ENCODE measurements around the gene ASB2.

The ASB2 gene

DNA sequence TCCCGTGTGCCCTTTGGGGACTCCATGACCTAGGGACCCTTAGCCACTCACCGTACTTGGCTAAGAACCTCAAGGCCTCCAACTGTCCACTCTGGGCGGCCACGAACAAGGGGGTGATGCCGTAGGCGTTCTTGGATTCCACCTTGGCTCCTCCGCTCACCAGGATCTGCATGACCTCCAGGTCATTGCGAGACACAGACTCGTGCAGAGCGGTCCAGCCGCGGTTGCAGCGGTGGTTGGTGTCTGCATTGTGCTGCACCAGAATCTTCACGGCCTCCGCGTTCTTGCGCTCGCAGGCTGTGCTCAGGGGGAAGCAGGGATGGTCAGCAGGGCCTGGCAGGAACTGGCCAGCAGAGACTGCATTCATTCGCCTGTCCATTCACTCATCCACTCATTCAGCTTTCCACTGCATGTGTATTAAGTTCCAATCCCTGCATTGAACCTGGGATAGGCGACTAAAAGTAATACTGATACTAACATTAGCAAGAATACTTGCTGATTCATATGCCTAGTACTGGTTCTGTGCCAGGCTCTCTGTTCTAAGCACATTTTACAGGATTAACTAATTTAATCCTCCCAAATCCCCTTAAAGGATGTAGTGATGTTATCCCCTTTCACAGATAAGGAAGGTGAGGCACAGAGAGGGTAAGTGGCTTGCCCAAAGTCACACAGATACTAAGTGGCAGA is 25.3 kb downstream of the ASB2 start:
- DNase-seq (ENCODE audit: low read depth) = no peak

GRCh38 chr14:93949511-93950075 is 26.8 kb downstream of the ASB2 start:
- DNase-seq (ENCODE audit: low read depth) = no peak

DNA sequence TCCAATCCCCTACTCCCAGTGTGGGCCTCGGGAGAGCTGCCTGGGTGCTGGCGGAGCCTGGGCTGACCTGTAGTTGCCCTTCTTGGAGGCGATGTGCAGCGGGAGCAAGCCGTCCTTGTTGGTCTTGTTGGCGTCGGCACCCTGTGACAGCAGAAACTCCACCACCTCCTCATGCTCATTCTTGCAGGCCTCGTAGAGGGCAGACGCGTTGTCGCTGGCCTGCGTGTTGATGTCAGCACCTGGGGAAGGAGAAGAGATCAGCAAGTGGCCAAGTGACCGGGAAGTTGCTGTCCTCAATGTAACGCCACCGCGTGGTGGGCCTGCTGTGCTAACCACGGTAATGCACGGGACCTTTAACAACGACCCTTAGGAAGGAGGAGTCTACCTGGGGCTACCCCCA is 29.1 kb downstream of the ASB2 start:
- DNase-seq (ENCODE audit: low read depth) = no peak

- DNase-seq (ENCODE audit: low read depth) = no peak
Measured at GRCh38 chr14:93946541-93947090, 29.8 kb downstream of the ASB2 start.

DNA sequence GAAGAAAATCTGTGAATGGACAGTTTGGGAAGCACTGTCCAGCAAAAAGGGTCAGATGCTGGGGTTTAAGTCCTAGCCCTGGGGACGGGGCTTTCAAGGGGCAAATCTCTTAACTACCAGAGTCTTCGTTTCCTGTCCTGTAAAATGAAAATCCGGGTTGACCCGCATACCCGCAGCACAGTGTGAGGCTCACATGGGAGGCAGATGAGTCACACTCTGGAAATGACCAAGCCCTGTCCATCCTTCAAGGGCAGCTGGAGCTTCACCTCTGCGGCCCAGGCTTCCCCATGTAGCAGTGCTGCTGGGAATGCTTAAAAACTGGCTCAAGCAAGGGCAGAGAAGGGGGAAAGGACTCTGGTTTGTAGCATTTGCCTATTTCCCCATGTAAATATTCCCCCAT is 30.3 kb downstream of the ASB2 start:
- no peak for DNase-seq (ENCODE audit: low read depth)

- no peak for DNase-seq (ENCODE audit: low read depth)
Measured at GRCh38 chr14:93945070-93945399, 31.3 kb downstream of the ASB2 start.

- no peak for DNase-seq (ENCODE audit: low read depth)
Measured at GRCh38 chr14:93944348-93945069, 31.9 kb downstream of the ASB2 start.

GRCh38 chr14:93943930-93944329 is 32.4 kb downstream of the ASB2 start:
- no peak for DNase-seq (ENCODE audit: low read depth)

DNA sequence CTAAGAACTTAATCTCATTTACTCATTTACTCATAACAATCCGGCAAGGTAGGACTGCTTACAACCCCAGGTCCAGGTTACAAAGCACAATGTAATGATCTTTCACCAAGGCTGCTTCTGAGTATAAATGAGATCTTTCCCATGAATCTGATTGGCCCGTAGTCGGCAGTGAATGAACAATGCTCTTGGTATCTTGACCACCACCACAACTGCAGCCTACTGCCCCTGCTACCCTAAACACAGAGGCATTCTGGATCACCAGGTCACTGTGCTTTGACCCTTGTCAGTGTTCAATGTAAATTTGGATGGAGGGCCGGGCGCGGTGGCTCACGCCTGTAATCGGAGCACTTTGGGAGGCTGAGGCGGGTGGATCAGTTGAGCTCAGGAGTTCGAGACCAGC is 33.3 kb downstream of the ASB2 start:
- DNase-seq (ENCODE audit: low read depth) = no peak

DNA sequence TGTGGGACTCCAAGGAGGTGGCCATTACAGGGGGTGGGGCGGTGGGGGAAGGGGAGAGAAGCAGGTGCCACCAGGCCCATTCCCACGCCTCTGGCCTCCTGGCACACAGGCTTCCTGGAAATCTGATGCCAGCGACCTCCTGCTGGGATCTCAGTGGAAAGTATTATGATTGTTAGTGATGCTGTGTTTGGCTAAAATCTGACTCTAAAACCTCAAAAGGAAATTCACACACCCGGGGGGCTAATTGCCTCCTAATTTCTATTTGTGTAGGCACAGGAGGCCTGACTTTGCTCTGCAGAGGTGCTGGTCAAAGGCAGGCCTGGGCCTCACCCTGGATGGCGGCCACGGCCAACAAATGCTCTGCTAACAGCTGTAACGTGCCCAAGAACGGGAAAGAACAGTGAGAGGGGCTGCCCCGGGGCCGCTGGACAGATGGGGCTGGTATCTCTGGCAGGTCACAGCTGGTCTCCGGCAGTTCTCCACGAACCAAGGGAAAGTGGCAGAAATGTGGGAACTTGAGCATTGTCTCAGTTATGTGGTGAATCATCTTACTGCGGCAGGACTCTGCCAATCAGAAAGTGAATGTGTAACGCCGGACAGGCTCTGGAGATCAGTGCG is 35.0 kb downstream of the ASB2 start:
- DNase-seq (ENCODE audit: low read depth) = no peak

DNA sequence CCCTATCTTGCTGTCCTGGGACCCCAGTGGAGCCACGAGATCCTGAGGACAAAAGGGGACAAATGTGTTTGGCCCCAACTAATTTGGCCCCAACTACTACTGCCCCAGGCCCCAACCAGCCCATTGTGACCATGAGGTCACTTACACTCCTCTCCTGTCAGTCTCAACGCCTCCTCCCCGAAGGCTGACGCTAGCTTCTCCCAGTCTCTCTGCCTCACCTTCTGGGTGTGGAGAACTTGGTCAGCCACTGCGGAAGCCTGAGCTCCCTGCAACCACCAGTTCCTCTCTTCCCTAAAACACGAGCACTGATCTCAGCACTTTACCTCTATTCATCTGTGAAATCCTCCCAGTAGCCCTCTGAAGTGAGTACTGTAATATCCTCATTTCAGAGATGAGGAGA is 35.9 kb downstream of the ASB2 start:
- DNase-seq (ENCODE audit: low read depth) = no peak

DNA sequence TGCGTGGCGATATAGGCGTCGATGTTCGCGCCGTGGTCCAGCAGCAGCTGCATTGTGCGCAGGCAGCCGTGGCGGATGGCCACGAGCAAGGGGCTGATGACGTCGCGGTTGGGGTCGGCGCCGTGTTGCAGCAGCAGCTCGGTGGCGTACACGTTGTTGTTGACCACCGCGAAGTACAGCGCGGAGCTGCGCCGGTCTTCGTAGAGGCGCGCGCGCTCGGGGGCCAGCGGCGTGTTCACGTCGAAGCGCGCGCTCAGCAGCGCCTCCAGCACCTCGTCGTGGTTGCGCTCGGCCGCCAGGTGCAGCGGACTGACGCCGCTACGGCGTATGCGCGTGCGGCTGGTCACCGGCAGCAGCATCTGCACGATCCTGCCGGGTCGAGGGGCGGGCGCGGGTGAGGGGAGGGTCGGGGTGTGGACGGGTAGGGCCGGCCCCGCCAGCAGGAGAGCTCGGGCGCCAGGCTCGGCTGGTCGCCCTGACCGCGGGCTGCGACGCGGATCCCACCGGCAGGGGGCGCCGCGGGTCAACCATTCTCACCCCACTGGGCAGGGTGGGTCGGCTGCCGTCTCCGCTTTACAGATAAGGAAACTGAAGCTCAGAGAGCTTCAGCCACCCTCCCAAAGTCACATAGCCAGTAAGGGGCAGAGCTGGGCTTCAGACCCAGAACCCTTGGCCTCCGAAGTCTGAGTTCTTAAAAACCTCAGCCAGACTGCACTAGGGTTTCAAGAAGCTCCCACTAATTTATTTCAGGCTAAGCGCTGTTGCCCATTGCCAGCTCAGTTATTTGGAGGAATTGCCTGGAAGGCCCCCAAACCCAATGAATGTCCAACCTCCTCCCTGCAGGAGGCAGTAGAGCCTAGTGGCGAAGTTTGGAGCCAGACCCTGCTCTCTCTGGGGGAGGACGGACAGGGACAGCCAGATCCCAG is 36.8 kb downstream of the ASB2 start:
- peak; percentile 94 for DNase-seq (ENCODE audit: low read depth)

DNA sequence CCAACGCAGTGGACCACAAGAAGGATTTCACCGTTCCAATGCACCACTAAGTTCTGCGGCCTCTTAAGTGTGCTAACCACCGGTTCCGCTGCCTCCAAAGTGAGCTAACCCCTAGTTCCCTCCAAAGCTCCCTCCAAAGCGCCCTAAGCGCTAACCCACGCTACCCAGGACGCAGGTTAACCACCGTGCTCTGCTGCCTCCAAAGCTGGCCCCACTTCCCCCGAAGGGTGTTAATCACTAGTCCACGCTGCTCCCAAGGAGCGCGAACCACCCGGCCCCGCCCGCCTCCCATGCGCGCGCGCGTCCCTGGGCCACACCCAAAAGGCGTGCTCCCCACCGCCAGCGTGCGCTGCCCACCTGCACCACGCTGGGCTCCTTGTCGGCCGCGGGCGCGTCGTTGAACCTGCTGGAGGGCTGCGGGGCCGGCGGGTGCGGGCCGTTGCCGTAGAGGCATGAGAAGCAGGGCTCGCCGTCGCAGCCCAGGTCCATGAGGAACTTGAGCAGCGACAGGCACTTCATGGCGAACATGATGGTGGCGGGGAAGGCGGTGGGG is 37.5 kb downstream of the ASB2 start:
- DNase-seq (ENCODE audit: low read depth) = no peak

DNA sequence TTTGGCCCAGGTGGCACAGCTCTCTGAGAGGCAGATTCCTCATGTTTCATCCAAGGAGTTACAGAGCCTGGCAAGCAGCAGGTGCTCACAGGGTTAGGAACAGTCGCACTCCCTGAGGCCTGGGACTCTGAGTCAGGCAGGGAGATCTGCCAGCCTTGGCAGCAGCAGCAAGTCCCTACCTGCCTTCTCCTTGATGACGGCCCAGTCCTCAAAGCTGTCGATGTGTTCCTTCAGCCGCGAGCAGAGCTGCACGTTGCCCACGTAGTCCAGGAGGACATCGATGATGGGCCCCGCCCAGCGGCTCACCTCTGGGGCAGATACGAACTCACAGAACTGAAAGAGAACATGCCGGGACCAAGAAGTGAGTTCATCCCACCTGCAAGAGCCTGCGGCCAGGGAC is 38.9 kb downstream of the ASB2 start:
- DNase-seq (ENCODE audit: low read depth) = no peak

GRCh38 chr14:93936926-93937325 is 39.4 kb downstream of the ASB2 start:
- DNase-seq (ENCODE audit: low read depth) = no peak

DNA sequence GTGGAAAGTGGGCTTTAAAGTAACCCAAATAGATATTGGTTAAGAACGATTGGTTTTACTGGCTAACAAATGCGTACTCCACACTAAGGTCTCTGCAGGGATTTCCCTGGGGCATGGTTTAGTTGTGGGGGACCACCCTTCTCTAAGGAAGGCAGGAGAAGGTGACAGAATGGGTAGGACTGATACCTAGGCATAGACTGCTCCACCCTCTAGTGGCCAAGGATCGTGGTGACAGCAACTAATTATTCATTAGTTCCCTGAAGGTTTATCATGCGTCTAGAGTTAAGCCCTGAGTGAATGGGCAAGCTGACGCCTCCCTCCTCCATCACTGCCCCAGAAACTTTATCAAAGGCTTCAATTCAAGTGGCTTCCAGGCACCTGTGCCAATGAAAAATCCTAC is 40.1 kb downstream of the ASB2 start:
- DNase-seq (ENCODE audit: low read depth) = no peak

- DNase-seq (ENCODE audit: low read depth) = no peak
Measured at GRCh38 chr14:93935213-93935612, 41.2 kb downstream of the ASB2 start.

- no peak for DNase-seq (ENCODE audit: low read depth)
Measured at GRCh38 chr14:93932642-93933041, 43.7 kb downstream of the ASB2 start.

DNA sequence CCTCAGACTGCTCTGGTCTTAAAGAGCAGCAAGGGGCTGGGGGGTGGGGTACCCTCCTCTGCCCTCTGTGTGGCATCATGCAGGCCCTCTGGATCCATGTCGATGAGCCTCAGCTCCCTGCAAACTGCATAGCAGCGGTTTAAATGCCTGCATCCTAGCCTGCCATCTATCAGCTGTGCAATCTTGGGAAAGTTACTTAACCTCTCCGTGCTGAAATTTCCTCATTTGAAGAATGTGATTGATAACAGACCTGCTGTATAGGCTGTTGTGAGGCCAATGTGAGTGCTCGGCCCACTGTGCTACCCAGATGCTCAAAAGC is 45.4 kb downstream of the ASB2 start:
- DNase-seq (ENCODE audit: low read depth) = no peak

DNA sequence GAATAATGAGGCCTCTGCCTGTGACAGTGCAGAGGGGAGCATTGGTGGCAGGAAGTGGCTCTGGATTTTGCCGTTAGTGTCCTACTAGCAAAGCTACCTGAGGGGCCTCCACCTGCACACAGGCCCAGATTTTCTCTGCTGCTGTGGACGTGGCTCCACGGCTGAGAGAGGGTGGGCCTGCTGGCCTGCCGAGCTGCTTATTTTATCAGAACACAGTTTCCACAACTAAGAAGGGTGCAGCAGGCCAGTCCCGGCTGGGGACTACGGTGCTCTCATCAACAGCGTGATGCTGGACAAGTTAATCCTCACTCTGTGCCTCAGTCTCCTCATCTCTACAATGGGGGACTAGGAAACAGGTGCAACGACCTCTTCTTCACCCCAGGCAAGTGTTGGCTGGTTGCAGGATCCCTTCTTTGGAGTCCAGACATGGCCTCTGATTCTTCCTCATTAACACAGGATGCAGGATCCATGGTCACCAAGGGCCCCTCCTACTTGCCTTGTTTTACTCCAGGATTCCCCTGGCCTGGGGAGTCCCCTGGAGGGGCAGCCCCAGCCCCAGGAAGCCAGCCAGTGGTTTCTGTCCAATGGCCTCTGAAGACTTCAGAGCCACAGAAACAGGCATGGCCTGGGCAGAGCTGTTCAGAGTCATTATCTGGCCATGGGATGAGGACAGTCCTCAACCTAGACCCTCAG is 45.9 kb downstream of the ASB2 start:
- no peak for DNase-seq (ENCODE audit: low read depth)

GRCh38 chr14:93929657-93930056 is 46.7 kb downstream of the ASB2 start:
- no peak for DNase-seq (ENCODE audit: low read depth)

Data from activated T-cell treated with anti-CD3 and anti-CD28 coated beads for 1 hour (primary cell).